Measurements from ENCODE around the gene CLEC7A.

The CLEC7A gene

GRCh38 chr12:10095971-10096370 is 34.0 kb downstream of the CLEC7A start:
- Histone ChIP-seq H3K27me3 (ENCODE audit: low read depth) (no peaks in the 10 kb centered on the region), H3K36me3 (replicated peaks) (no peaks in the 10 kb centered on the region), H3K4me1 (no peaks in the 10 kb centered on the region), H3K4me3 (no peak overlapping the region), H3K9me3 (no peaks in the 10 kb centered on the region)
- in situ Hi-C loops (cut with MboI; ENCODE audit: low sequenced_read_pairs): no loop called here
- DNase-seq (ENCODE audit: low spot score in 2 of 2): no peak

GRCh38 chr12:10094646-10095395 is 35.2 kb downstream of the CLEC7A start:
- no peak for DNase-seq (ENCODE audit: low spot score in 2 of 2)

GRCh38 chr12:10088955-10089900 is 40.8 kb downstream of the CLEC7A start:
- H3K4me3 ChIP-seq: no peak overlapping the region
- H3K27me3 ChIP-seq (ENCODE audit: low read depth): no peaks in the 10 kb centered on the region
- in situ Hi-C loops (cut with MboI; ENCODE audit: low sequenced_read_pairs): no loop called here
- no peaks in the 10 kb centered on the region for H3K4me1 ChIP-seq
- no peaks in the 10 kb centered on the region for H3K36me3 ChIP-seq (replicated peaks)
- no peak for DNase-seq (ENCODE audit: low spot score in 2 of 2)
- H3K9me3 ChIP-seq: peaks cover under 1% of the 10 kb centered on the region; the same call in 1 of the 2 replicates

More at GRCh38 chr12:10094646-10095395, 35.2 kb downstream of the CLEC7A start:
- H3K27me3 ChIP-seq (ENCODE audit: low read depth): no peaks in the 10 kb centered on the region
- in situ Hi-C loops (cut with MboI; ENCODE audit: low sequenced_read_pairs): no loop called here
- H3K9me3 ChIP-seq: no peaks in the 10 kb centered on the region
- no peaks in the 10 kb centered on the region for H3K4me1 ChIP-seq
- H3K4me3 ChIP-seq: no peak overlapping the region
- no peaks in the 10 kb centered on the region for H3K36me3 ChIP-seq (replicated peaks)

- in situ Hi-C loops (cut with MboI; ENCODE audit: low sequenced_read_pairs): no loop called here
- Histone ChIP-seq H3K4me1 (no peaks in the 10 kb centered on the region), H3K9me3 (peaks cover 4% of the 10 kb centered on the region; the same call in 1 of the 2 replicates), H3K4me3 (no peak overlapping the region), H3K36me3 (replicated peaks) (no peaks in the 10 kb centered on the region), H3K27me3 (ENCODE audit: low read depth) (no peaks in the 10 kb centered on the region)
- no peak for DNase-seq (ENCODE audit: low spot score in 2 of 2)
Observed at GRCh38 chr12:10088031-10088430, 42.0 kb downstream of the CLEC7A start.

- Histone ChIP-seq H3K4me1 (no peaks in the 10 kb centered on the region), H3K36me3 (replicated peaks) (no peaks in the 10 kb centered on the region), H3K4me3 (no peak overlapping the region), H3K27me3 (ENCODE audit: low read depth) (no peaks in the 10 kb centered on the region), H3K9me3 (peaks cover 4% of the 10 kb centered on the region; the same call in 1 of the 2 replicates)
- DNase-seq (ENCODE audit: low spot score in 2 of 2): no peak
- in situ Hi-C loops (cut with MboI; ENCODE audit: low sequenced_read_pairs): no loop called here
Observed at GRCh38 chr12:10086387-10086786, 43.6 kb downstream of the CLEC7A start.

GRCh38 chr12:10084733-10085132 is 45.3 kb downstream of the CLEC7A start:
- Histone ChIP-seq H3K4me3 (no peak overlapping the region), H3K27me3 (ENCODE audit: low read depth) (no peaks in the 10 kb centered on the region), H3K4me1 (no peaks in the 10 kb centered on the region), H3K36me3 (replicated peaks) (no peaks in the 10 kb centered on the region), H3K9me3 (peaks cover 4% of the 10 kb centered on the region; the same call in 1 of the 2 replicates)
- in situ Hi-C loops (cut with MboI; ENCODE audit: low sequenced_read_pairs): no loop called here
- no peak for DNase-seq (ENCODE audit: low spot score in 2 of 2)

DNA sequence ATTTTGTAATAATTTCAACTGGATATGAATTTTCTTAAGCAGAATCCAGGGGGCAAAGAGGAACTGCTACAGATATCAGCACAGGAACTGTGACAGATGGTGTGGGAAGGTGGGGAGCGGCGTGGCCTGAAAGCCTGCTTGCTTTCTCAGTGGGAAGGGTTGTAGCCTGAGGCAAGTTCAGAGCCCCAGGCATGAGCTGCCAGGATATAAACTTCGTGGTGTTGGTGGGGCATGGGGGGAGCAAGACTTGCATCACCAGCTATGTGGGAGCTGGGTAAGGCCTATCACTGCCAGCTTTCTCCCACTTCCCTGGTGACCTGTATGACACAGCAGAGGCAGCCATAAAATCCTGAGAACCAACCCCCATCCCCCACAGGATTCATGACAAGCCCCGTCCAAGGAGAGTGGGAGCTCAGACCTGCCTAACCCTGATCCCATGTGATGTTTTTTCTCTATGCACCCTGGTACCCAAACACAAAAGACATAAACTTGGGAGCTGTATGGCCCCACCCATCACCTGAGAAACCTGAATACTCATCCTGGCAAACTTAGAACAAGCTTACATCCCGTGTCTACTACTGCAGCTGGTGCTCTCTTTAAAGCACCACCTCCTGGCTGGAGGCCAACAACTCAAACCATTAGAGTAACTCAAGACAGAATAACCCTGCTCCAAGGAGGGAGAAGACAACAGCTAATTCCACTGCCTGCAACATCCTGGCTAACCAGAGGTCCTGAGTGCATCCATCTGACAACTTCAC is 47.7 kb downstream of the CLEC7A start:
- DNase-seq (ENCODE audit: low spot score in 2 of 2): no peak
- Histone ChIP-seq H3K27me3 (ENCODE audit: low read depth) (no peaks in the 10 kb centered on the region), H3K4me3 (no peak overlapping the region), H3K36me3 (replicated peaks) (no peaks in the 10 kb centered on the region), H3K4me1 (no peaks in the 10 kb centered on the region), H3K9me3 (peaks cover 4% of the 10 kb centered on the region; the same call in 1 of the 2 replicates)
- in situ Hi-C loops (cut with MboI; ENCODE audit: low sequenced_read_pairs): no loop called here

DNA sequence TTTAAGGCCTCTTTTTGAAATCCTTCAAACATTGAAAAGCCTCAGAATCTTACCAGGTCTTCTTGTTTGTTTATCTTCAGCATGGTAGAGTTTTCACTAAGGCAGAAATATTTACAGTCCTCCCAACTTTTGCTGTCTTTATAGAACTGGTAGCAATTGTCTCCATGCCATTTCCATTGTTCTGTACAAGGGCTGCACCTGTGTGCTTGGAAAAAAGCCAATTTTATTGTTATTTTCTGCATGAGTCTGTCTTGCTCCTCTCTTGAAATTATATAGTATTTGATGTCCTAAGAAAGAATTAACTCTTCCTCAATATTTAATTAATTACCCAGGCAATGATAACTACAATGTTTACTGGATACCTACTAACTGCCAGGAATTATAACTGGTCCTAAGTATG is 54.5 kb downstream of the CLEC7A start:
- Histone ChIP-seq H3K4me3 (no peak overlapping the region), H3K36me3 (replicated peaks) (no peaks in the 10 kb centered on the region), H3K4me1 (no peaks in the 10 kb centered on the region), H3K9me3 (no peaks in the 10 kb centered on the region), H3K27me3 (ENCODE audit: low read depth) (no peaks in the 10 kb centered on the region)
- in situ Hi-C loops (cut with MboI; ENCODE audit: low sequenced_read_pairs): no loop called here
- no peak for DNase-seq (ENCODE audit: low spot score in 2 of 2)

DNA sequence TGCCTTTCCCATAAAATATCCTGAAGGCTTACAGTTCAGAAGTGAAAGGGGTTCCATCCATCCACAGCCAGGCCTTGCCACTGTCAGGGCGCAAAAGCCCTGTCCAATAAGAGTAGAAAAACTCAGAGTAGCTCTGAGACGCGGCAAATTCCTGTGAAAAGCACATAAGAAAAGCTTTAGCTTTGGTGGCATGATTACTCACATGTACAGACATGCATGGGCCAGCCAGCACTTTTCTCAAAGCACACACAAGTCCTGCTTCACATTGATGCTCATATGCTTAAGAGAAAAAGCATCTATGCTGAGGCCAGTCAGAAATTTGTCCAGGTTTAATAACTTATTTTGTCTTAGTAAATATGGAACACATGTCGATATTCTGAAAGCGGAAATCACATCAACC is 56.7 kb downstream of the CLEC7A start:
- in situ Hi-C loops (cut with MboI; ENCODE audit: low sequenced_read_pairs): no loop called here
- Histone ChIP-seq H3K36me3 (replicated peaks) (no peaks in the 10 kb centered on the region), H3K27me3 (ENCODE audit: low read depth) (no peaks in the 10 kb centered on the region), H3K9me3 (no peaks in the 10 kb centered on the region), H3K4me3 (no peak overlapping the region), H3K4me1 (peaks cover 2% of the 10 kb centered on the region; the same call in 1 of the 2 replicates)
- DNase-seq (ENCODE audit: low spot score in 2 of 2): no peak

- in situ Hi-C loops (cut with MboI; ENCODE audit: low sequenced_read_pairs): no loop called here
- no peak for DNase-seq (ENCODE audit: low spot score in 2 of 2)
- Histone ChIP-seq H3K9me3 (no peaks in the 10 kb centered on the region), H3K4me1 (peaks cover 7% of the 10 kb centered on the region; the same call in 1 of the 2 replicates), H3K27me3 (ENCODE audit: low read depth) (no peaks in the 10 kb centered on the region), H3K36me3 (replicated peaks) (no peaks in the 10 kb centered on the region), H3K4me3 (no peak overlapping the region)
Observed at GRCh38 chr12:10072131-10072530, 57.9 kb downstream of the CLEC7A start.

GRCh38 chr12:10070380-10070779 is 59.6 kb downstream of the CLEC7A start:
- Histone ChIP-seq H3K4me1 (peaks cover 12% of the 10 kb centered on the region), H3K36me3 (replicated peaks) (no peaks in the 10 kb centered on the region), H3K27me3 (ENCODE audit: low read depth) (no peaks in the 10 kb centered on the region), H3K9me3 (no peaks in the 10 kb centered on the region), H3K4me3 (no peak overlapping the region)
- in situ Hi-C loops (cut with MboI; ENCODE audit: low sequenced_read_pairs): no loop called here
- DNase-seq (ENCODE audit: low spot score in 2 of 2): no peak

- Histone ChIP-seq H3K9me3 (no peaks in the 10 kb centered on the region), H3K27me3 (ENCODE audit: low read depth) (no peaks in the 10 kb centered on the region), H3K4me3 (no peak overlapping the region), H3K4me1 (peaks cover 12% of the 10 kb centered on the region), H3K36me3 (replicated peaks) (no peaks in the 10 kb centered on the region)
- no peak for DNase-seq (ENCODE audit: low spot score in 2 of 2)
- in situ Hi-C loops (cut with MboI; ENCODE audit: low sequenced_read_pairs): no loop called here
Observed at GRCh38 chr12:10069976-10070375, 60.0 kb downstream of the CLEC7A start.

DNA sequence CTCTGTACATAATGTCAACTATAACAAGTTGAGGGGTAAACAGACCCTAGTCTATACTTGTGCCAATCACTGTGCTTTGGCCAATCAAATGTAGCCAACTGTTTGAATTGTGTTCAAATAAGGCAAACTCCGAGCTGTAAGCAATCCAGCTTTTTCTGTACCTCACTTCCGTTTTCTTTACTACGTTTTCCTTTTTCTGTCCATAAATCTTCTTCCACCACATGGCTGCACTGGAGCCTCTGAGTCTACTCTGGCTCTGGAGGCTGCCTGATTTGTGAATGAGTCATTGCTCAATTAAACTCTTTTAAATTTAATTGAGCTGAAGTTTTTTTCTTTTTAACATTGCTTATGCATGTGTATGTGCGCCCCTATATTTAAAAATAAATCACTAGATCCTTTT is 60.9 kb downstream of the CLEC7A start:
- no peak for DNase-seq (ENCODE audit: low spot score in 2 of 2)
- no peaks in the 10 kb centered on the region for H3K27me3 ChIP-seq (ENCODE audit: low read depth)
- H3K36me3 ChIP-seq (replicated peaks): no peaks in the 10 kb centered on the region
- H3K4me3 ChIP-seq: no peak overlapping the region
- H3K9me3 ChIP-seq: no peaks in the 10 kb centered on the region
- in situ Hi-C loops (cut with MboI; ENCODE audit: low sequenced_read_pairs): no loop called here
- H3K4me1 ChIP-seq: peaks cover 12% of the 10 kb centered on the region

All from HAP-1 (cell line).